ENCODE results near the gene GABBR1. TPM values are rescaled to one million over a fixed set of nuclear protein-coding genes. Genes with fewer than 3 reads are reported as not detected.

GABBR1 gene
- total RNA-seq, 4 donors from 2014 or later: 18.5 to 41.8 (median 21.9) TPM

GRCh38 chr6:29510746-29511300 lies 122.2 kb downstream of the GABBR1 start:
- no peak for TF ChIP-seq CTCF (IDR thresholded peaks at IDR 0.05)
- DNase-seq (ENCODE audit: low spot score): no peak
- no peak for ATAC-seq (ENCODE audit: low FRiP score)

- ATAC-seq (ENCODE audit: low FRiP score): no peak
- DNase-seq (ENCODE audit: low spot score): no peak
- no peak for TF ChIP-seq CTCF (IDR thresholded peaks at IDR 0.05)
These were observed 122.8 kb downstream of the GABBR1 start for GRCh38 chr6:29510202-29510601.

Small RNA genes lying within 50 kb of the gene (small RNA-seq; reads per million reads assigned to genes)
- gene SNORD32B: 1.2 reads per million
- gene SUMO2P1: not detected
- not detected for gene TMEM183AP1

Other genes with a start within 250 kb of the GABBR1 start
- gene OR12D2, start 237.6 kb downstream of the GABBR1 start, total RNA-seq: not detected
- gene OR12D1, start 218.3 kb downstream of the GABBR1 start, total RNA-seq: not detected
- gene OR10C1, start 193.9 kb downstream of the GABBR1 start, total RNA-seq: not detected
- not detected for gene OR11A1, start 176.1 kb downstream of the GABBR1 start, total RNA-seq
- gene OR2H1, start 176.0 kb downstream of the GABBR1 start, total RNA-seq: not detected
- not detected for gene MAS1L, start 145.2 kb downstream of the GABBR1 start, total RNA-seq
- gene UBD, start 73.5 kb downstream of the GABBR1 start, total RNA-seq: 1 to 10 TPM in 2 of 4 donors, not detected in 2; 1.1 to 4.9 TPM
- not detected for gene OR2H2, start 48.1 kb downstream of the GABBR1 start, total RNA-seq
- not detected for gene MOG, start 23.9 kb upstream of the GABBR1 start, total RNA-seq
- gene ZFP57, start 48.0 kb upstream of the GABBR1 start, total RNA-seq: 1 to 10 TPM in 2 of 4 donors, not detected in 2; 1.9 to 2.7 TPM
- gene HLA-F, start 90.3 kb upstream of the GABBR1 start, total RNA-seq: 100 to 1,000 TPM in 1 of 4 donors, 10 to 100 TPM in 3; 44.0 to 211 (median 76.3) TPM
- not detected for gene HLA-G, start 194.6 kb upstream of the GABBR1 start, total RNA-seq

Measured in omental fat pad (tissue), 4 donors.